Fibroblast of peridontal ligament (primary cell): ENCODE results near the gene FAIM2.

Experiments used
- DNase-seq: peaks from one replicate; pipeline ENCODE4 v3.0.0-alpha.2; 2010; ENCODE audit errors: extremely low read depth

The FAIM2 gene

DNA sequence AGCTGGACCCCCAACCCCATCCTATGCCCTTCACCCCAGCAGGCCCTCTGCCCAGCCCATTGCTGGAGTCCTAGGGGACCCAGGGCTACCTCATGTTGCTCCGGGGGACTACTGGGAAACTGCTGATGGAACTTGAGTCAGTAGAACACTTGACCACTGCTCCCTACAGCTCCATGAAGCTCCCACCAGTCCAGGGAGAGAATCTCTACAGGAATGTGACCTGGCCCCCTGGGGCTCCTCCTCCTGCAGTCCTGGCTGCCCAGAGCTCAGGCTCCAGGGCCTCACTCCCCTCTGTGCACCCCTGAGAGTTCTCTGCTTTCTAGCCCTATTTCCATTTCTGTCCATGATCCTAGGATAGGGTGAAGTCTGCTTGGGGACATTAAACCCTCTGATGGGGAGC, 36.0 kb upstream of the FAIM2 start:
- no peak for DNase-seq

DNA sequence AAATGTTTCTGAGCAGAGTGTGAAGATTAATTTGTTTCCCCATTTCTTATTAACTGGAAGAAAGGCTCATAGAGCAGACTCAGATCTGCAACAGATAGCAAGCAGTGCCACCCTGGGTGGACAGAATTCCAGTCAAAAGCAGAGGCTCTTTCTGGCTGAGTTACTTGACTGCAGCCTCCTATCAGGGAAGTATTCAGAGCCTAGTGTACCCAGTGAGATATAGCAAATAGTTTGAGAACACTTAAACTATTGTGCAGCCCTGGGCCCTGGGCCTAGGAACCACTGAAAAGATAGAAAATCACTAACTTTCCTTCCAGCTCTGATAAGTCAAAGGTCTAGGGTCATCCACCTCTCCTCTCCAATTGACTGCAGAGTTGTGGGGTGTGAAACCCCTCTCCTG, 35.6 kb upstream of the FAIM2 start:
- DNase-seq, result no peak

DNA sequence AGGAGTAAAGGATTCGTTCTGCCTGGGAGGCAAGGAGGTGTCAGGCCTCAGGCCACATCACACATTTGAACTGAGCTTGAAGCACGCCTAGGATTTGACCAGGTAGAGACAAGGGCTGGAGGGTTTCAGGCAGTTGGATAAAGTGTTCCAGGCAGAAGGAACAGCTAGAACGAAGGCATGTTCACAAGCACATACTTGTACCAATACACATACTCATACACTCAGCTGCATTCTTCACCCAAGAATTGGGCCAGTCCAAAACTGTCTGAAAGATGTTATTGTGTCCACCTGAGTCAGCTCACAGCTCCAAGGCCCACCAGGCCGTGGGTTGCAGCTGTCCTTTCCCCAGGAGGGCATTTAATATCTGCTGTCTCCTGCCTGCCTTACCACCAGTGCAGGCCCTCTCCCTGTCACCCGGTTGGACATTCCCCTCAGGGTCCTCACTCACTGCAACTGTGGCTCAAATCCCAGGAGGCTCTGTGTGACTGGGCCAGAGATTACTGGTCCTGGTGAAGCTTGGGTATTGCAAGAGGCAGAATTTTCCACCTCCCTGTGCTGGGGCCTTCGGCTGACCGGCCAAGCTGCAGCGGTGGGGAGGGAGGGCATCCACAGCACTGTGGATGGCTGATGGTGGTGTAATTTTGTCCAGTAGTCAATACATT, 34.1 kb upstream of the FAIM2 start:
- DNase-seq, result no peak

DNA sequence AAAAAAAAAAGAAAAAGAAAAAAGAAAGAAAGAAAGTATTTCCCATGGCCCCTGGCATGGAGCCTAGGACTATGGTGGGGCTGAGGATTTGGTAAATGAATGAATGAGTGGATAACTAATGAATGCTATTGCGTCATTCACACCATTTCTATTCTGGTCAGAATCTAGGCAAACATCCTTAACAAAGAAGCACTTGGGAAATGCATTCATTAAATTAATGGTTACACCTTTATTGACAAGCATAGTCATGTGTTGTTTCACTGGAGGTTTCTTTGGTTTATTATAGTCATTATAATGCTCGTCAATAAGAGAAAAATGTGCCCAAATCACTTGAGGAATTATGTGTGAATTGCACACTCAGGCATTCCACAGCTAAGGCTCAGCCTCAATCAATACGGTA, 33.2 kb upstream of the FAIM2 start:
- DNase-seq, result no peak

DNA sequence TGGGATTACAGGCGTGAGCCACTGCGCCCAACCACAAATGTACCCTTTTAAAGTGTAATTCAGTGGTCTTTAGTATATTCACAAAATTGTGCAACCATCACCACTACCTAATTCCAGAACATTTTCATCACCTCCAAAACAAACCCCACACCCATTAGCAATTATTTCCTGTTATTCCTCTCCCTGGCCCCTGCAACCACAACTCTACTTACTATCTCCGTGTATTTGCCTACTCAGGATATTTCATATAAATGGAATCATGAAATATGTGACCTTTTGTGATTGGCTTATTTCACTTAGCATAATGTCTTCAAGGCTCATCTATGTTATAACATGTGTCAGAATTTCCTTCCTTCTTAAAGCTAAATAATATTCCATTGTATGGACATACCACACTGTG, 30.8 kb upstream of the FAIM2 start:
- DNase-seq, result no peak

DNA sequence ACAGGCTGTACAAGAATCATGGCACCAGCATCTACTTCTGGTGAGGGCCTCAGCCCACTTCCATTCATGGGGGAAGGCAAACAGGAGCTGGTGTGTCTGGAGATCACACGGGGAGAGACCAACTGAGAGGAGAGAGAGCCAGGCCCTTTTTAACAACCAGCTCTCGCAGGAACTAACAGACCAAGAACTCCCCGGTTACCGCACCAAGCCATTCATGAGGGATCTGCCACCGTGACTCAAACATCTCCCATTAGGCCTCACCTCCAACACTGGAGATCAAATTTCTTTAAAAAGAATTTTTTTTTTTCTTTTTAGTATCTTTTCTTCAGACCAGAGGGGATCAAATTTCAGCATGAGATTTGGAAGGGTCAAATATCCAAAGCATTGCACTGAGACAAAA, 30.1 kb upstream of the FAIM2 start:
- peak; percentile 15 for DNase-seq

DNA sequence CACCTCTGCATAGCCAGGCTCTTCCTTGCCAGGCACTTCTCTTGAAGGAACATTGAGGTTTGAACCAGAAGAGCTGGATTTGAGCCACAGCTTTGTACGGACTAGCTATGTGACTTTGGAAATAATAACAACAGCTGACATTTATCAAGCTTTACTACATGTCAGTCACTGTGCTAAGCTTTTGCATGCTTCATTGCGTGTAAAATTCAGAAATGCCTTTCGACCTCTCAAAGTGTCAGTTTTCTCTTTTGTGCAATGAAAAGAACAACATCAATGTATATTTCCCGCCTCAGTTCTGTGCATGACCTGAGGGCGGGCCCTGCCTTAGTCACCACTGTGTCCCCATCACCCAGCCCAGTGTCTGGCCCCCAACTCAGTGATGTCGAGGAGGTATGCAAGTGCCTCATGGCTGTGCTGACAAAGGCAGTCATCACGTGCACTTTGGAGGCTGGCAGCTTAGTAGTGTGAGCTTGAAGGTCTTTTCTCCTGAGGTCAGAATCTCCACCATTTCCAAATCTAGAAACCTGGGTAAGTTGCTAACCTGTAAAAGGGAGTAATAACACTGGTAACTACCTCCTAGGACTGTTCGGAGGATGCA, 28.9 kb upstream of the FAIM2 start:
- DNase-seq, result no peak

DNA sequence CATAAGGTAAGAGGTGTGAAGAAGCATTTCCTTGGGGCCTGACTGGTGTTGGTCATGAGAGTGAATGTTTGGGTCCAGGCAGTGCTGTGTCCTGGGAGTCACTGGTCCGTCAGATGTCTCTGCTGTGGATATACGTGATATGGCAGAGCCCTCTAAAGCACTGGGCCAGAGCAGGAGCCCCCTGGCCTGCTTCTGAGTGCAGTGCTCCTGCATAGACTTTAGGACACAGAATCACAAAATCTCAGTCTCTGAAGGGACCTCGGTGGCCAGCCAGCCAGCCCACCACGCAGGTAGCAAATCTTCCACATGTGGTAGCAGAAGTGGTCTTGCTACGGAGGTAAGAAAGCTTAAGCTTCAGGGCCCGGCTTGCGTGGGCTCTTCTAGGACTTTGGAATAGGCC, 28.3 kb upstream of the FAIM2 start:
- no peak for DNase-seq

DNA sequence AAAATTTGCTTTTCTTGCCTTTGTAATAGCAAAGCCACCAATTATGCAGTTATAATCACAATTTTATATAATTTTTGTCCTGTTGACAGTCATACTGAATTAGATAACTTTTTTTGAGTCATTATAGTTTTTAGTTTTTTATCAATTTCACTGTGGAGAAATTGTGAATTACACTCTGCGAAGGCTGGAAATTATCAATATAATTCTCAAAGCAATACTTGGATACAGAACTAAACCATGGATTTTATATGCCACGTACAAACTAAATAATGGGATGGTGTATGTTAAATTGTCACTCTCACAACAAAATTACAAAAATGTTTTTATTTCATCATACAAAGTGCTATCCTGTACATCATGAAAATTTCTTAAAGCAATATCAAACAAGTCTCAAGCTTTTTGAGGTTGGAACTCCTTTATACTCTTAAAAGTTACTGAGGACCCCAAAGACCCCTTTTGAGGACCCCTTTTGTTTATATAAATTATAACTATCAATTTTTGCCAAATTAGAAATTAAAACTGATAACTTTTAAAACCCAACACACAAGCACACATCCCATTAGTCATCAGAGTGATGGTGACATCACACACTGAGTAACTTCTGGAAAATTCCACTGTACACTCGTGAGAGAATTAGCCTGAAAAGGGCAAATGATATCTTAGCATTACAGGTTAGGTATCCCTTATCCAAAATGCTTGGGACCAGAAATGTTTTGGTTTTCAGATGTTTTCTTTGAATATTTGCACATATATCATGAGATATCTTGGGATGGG, 27.0 kb upstream of the FAIM2 start:
- peak; percentile 62 for DNase-seq

DNA sequence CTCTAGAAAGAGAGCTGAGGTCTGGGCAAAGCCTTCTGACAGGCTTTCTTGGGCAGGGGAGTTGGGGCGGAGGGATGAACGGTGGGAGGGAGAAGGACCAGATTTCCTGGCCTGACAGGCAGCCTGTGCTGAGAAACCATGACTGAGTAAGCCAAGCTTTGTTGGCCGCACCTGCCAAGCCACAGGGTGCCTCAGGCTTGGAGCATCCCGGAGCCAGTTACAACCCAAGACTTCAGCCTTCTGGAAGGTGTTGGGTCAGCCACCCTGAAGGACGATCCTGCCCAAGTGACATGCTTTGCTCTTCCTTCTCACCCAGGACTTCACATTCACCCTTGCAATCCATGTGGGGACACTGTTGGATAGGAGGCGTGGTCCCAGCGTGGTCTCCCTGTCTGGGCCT, 25.9 kb upstream of the FAIM2 start:
- no peak for DNase-seq

DNA sequence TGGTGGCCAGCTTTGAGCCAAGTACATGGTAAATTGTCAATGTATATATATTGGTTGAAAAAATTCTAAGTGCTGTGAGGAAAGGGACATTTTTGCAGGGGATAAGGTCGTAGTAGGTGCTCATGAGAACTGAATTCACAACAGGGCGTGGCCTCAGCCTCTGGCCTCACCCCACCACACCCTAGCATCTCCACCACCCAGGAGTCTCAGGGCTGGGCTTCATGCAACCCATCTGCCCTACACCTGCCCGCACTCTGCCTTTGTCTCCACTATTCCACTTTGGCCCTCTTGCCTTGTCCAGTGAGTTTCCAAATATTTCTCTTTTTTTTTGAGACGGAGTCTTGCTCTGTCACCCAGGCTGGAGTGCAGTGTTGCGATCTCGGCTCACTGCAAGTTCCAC, 24.8 kb upstream of the FAIM2 start:
- DNase-seq, result no peak

DNA sequence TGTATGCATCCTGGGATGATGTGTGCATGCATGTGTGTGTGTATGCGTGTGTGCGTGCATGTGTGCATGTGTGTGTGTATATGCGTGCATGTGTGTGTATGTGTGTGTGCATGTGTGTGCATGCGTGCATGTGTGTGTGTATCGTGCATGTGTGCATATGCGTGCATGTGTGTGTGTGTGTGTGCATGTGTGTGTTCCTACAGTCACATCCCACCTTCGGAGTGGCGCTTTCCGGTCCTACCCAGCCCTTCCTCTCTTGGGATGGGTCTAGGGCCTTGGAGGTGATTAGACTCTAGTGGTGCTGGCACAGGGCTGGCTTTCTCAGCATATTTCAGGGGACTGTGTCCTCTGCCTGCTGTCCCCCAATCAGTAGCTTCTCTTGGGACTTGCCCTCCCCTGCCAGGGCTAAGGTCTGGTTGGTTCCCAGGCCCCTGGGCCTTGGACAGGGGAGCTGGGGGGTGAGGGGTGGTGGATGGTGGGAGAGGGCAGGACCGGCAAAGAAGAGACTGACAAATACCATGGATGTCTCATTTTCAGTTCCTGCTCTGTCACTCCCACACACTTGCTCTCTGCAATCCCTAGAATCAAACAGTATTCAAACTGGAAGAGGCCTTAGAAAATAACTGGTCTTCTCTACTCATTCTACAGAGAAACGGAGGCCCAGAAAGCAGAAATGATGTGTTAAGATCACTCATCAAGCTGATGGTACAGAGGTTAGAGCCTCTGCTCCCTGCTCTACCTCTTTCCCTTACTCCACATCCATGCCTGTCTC, 21.9 kb upstream of the FAIM2 start:
- DNase-seq, result no peak

DNA sequence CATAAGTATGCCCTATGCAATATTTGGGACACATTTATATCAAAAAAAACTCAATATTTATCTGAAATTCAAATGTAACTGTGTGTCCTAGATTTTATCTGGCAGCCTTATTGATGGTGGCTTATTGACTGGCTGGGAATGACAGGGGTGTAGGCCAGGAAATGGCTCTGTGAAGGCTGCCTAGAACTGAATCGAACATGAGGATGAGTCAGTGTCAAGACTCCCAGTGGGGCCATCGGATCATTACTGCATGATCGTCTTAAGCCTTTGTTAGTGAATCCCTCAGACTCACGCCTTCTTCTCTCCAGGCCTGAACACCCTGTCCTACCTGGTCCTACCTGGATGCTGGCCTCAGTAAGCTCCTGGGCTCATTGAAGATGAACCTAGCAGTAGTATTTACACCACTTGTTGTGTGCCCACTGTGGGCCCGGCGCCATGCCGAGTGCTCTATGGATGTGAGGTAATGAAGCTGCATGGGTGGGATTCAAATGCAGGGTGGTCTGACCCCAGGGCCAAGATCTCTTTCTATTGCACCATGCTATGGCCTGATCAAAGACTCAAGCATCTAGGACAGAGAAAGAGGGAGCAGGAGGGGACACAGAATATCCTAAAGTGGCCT, 21.0 kb upstream of the FAIM2 start:
- DNase-seq, result no peak

DNA sequence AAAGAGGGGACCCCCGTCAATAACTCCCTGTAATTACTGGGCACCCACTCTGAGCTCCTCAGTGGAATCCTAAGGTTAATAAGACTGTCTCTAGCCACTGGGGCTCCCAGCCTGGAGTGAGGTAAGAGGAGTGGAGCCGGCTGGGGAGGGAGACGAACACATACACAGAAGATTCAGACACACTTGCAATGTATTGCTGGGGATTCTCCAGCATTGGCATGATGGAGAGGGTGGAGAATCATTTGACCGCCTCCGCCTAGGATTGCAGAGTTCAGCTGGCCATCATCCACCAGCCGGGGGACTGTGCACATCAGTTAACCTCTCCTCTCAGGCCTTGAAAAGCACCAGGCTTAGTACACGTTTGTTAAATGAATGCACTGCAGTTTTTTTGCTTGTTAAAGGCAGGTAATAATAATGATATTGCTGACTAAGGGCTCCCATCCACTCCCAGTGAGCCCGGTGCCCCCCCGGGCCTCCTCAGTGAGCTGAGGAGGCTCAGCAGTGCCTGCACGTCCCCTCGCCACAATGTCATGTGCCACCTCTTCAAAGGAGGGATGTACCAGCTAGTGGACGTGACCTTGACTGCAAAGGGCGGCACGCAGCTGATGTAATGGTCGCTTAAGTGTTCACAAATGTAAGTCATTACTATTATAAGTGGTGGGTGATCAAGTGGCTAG, 20.3 kb upstream of the FAIM2 start:
- no peak for DNase-seq

DNA sequence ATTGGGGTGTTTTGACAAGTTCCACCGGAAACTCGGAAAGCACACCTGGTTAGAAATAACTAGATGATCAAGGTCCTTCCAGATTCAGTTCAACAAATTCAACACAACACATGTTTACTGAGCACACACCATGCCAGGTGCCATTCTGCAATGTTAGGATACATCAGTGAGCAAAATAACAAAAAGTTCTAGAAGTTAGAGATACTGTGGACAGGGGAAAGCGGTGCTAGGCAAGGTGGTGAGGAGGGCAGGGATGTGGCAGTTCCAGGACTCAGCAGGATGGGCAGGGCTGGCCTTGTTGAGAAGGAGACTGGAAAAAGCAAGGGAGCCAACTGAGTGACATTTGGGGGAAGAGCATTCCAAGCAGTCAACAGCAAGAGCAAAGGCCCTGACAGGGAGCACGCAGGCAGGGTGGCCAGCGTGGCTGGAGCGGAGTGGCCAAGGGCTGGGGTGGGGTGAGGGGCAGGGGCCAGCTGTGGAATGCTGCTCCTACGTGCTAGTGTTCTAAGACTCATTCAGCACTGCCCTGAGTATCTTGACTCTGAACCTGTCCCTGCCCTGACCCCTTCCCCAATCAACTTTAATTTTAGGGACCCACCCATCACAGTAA, 19.4 kb upstream of the FAIM2 start:
- DNase-seq, result no peak

DNA sequence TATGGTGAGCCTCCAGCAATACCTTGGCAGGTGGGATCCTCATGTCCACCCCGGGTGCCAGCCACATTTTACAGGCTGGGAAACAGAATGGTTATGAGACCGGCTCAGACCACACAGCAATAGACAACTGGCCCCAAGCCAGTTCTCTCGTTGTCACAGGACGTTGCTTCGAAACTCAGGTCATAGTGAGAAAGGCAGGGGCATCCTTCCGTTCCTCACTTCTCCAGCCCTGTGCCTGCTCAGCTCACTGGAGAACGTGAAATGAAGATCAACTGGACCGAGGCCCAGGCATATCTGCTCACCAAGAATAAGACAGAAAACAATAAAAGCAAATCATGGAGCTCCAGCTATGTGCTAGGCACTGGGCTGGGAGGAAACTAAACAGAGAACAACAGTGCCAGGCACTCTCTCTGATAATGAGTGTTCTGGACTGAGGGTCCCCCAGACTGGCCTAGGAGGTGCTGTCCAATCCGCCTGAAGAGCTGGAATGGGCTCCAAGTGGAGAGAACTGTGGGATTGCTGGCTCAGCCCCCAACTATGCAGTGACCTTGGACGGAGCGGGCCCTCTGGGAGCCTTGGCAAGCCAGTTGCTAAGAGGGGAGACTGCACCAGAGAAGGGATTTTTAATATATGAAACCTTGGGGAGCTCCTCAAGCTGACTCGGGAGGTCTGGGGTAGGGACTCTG, 18.8 kb upstream of the FAIM2 start:
- no peak for DNase-seq

DNA sequence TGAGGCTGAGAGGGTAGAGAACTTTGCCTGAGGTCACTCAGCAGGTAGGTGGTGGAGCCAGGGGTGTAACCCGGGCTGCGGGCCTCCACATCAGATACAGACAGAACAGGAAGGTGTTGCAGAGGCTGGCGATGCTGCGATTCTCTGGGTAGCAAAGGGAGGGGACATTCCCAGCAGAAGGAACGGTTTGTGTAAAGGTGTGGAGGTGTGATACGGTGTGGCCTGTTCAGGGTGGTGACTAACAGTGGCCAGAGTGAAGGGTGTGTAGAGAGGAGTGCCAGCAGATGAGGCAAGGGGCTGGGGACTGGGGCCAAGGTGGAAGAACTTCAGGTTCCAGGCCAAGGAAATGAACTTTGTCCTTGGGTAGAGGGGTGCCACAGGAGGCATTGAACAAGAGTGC, 18.2 kb upstream of the FAIM2 start:
- DNase-seq, result no peak

DNA sequence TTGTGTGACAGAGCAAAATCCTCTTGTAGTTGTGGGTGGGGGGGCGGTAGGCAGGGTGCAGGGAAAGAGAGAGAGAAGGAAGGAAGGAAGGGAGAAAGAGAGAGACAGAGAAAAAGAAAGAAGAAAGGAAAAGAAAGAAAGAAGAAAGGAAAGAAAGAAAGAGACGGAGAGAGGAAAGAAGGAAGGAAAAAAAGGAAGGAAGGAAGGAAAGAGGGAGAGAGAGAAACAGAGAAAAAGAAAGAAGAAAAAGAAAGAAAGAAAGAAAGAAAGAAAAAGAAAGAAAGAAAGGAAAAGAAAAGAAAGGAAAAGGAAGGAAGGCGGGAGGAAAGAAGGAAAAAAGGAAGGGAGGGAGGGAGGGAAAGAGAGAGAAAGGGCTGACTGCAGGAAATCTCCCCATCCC, 17.6 kb upstream of the FAIM2 start:
- no peak for DNase-seq

DNA sequence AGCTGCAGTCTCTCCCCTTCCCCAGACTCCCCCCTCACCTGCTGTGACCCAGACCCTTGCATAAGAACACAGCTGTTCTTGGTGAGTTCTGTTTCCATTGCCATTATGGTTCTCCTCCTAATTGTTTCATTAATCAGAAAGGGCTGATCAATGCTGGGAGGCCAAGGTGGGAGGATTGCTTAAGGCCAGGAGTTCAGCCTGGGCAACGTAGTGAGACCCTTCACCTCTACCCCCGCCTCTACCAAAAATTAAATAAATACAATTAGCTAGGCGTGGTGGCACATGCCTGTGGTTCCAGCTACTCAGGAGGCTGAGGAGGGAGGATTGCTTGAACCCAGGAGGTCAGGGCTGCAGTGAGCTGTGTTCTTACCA, 17.2 kb upstream of the FAIM2 start:
- DNase-seq, result no peak

DNA sequence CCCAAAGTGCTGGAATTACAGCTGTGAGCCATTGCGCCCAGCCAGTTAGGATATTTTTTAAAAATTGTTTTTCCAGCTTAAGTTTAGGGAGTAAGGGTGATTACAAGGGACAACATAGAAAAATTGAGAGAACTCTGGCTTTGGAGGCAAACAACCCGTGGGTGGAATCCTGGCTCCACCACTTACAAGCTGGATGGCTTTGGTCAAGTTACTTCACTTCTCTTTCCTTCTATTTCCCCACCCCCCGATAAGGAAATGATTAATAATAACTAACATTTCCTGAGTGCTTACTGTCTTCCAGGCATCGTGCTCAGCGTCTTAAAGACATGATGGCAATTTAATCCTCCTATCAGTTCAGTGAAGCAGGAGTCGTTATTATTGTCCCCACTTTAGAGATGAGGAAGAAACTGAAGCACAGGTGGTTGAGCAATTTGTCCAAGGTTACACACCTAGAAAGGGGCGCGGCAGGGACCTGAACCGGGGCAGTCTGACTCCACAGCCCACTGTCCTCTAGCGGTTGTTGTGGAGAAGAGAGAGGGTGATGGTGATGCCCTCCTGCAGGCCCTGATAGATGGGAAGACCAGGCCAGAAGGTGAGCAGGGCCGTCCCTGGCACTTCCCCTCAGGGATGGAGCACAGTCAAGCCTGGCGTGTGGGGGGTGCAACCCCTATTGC, 16.7 kb upstream of the FAIM2 start:
- no peak for DNase-seq
